ENCODE data around the gene MANSC4. TPM values are rescaled to one million over a fixed set of nuclear protein-coding genes. Genes with fewer than 3 reads are reported as not detected.
"Not testable (repeated sequence)": the region's sequence is repeated elsewhere in the genome, so short reads cannot be mapped to it uniquely, and the experiment has no call there.

Gene MANSC4
- total RNA-seq, 4 donors from 2014 or later = not detected

DNA sequence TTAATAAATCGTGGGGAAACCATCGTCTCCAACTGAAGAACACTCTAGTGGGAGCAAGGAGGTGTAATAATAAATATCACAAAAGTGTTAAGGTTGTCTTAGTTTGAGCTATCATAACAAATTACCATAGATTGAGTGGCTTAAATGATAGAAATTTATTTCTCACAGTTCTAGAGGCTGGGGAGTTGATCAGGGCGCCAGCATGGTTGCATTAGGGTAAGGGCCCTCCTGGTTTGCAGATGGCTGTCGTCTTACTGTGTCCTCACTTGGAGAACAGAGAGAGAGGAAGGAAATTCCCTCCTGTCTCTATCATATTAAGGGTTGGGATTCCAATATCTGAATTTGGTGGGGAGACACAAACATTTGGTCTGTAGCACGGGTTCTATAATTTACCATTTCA is 36.4 kb downstream of the MANSC4 start:
- TF ChIP-seq CTCF (IDR thresholded peaks at IDR 0.05) = no peak
- no peak for TF ChIP-seq POLR2A (IDR thresholded peaks at IDR 0.05)
- Histone ChIP-seq H3K4me1 (peaks cover 0 to 5% of the 10 kb centered on the region in 2 donors), H3K27me3 (no peaks in the 10 kb centered on the region), H3K4me3 (replicated peaks in 1 of 3) (no peak overlapping the region), H3K27ac (no peak overlapping the region), H3K9me3 (no peaks in the 10 kb centered on the region), H3K36me3 (no peaks in the 10 kb centered on the region)
- WGBS, 2 donors = 99% methylated on average over 5 of the region's 5 CpGs
- no peak for DNase-seq
- intact Hi-C loops (cut with DNase I) = no loop called here

- H3K36me3 ChIP-seq = not testable (repeated sequence)
These were observed 45.7 kb downstream of the MANSC4 start for GRCh38 chr12:27734321-27734720.

GRCh38 chr12:27733791-27734190 is 46.2 kb downstream of the MANSC4 start:
- Histone ChIP-seq H3K27me3 (no peaks in the 10 kb centered on the region), H3K27ac (no peak overlapping the region), H3K36me3 (peaks cover 3 to 4% of the 10 kb centered on the region in 2 donors), H3K9me3 (no peaks in the 10 kb centered on the region), H3K4me3 (replicated peaks in 1 of 3) (no peak overlapping the region), H3K4me1 (no peaks in the 10 kb centered on the region)
- TF ChIP-seq POLR2A (IDR thresholded peaks at IDR 0.05) = no peak
- TF ChIP-seq CTCF (IDR thresholded peaks at IDR 0.05) = no peak
- intact Hi-C loops (cut with DNase I) = loop anchor here (10.0 kb wide), 1 partner anchor 81 kb away; no protein-coding TSS in a partner anchor
- 95 to 96% methylated on average over 1 of the region's 1 CpG for WGBS, 2 donors
- DNase-seq = no peak

More at GRCh38 chr12:27734321-27734720, 45.7 kb downstream of the MANSC4 start:
- not testable (repeated sequence) for H3K9me3 ChIP-seq; H3K4me3 ChIP-seq (replicated peaks in 1 of 3); DNase-seq; H3K4me1 ChIP-seq; H3K27ac ChIP-seq; H3K27me3 ChIP-seq
- 95 to 96% methylated on average over 9 of the region's 9 CpGs for WGBS, 2 donors
- intact Hi-C loops (cut with DNase I) = loop anchor here (10.0 kb wide), 1 partner anchor 80 kb away; no protein-coding TSS in a partner anchor

DNA sequence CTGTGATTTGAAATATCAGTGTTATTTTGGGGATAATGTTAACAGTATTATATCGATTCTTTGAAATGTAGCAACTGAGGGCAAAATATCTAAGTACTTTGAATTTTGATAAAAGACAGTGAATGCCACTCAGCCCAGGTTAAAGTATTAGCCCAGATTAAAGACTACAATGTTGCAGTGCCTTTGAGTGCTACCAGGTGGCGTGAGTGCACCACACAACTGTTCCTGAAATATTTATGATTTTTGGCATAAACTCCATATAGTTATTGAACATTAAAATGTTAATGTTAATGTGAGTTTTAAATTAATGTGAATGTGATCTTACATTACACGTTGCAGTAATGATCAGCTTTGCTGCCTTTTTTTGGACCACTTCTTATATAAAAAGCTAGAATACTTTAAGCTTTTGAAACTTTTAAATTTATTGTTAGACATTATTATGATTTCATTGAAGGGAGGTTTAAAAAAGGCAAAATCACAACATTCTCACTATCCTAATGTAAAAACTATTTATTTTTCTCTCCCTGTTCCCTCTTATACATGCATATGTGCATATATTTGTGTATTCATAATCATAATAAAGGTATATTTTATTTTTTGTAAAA is 46.9 kb downstream of the MANSC4 start:
- no peak overlapping the region for H3K4me3 ChIP-seq (replicated peaks in 1 of 3)
- no peak for TF ChIP-seq POLR2A (IDR thresholded peaks at IDR 0.05)
- peak; percentile 15 to 79 (median 73) for TF ChIP-seq CTCF (IDR thresholded peaks at IDR 0.05)
- WGBS, 2 donors = 46 to 53% methylated on average over 3 of the region's 3 CpGs
- no peaks in the 10 kb centered on the region for H3K4me1 ChIP-seq
- no peaks in the 10 kb centered on the region for H3K9me3 ChIP-seq
- H3K27ac ChIP-seq = no peak overlapping the region
- peak; percentile 14 to 29 for DNase-seq
- H3K27me3 ChIP-seq = no peaks in the 10 kb centered on the region
- peaks cover under 1 to 3% of the 10 kb centered on the region in 2 donors for H3K36me3 ChIP-seq
- intact Hi-C loops (cut with DNase I) = loop anchor here (10.0 kb wide), 1 partner anchor 82 kb away; no protein-coding TSS in a partner anchor

- Histone ChIP-seq H3K36me3 (peaks cover 0 to 3% of the 10 kb centered on the region in 2 donors), H3K27ac (no peak overlapping the region), H3K27me3 (no peaks in the 10 kb centered on the region), H3K4me3 (replicated peaks in 1 of 3) (no peak overlapping the region), H3K9me3 (no peaks in the 10 kb centered on the region), H3K4me1 (no peaks in the 10 kb centered on the region)
- 69% methylated on average over 2 of the region's 2 CpGs for WGBS, 2 donors
- no peak for DNase-seq
- no peak for TF ChIP-seq CTCF (IDR thresholded peaks at IDR 0.05)
- no peak for TF ChIP-seq POLR2A (IDR thresholded peaks at IDR 0.05)
- intact Hi-C loops (cut with DNase I) = loop anchor here (10.0 kb wide), 1 partner anchor 83 kb away; no protein-coding TSS in a partner anchor
These were observed 47.8 kb downstream of the MANSC4 start for GRCh38 chr12:27732281-27732680.

All from thyroid gland (tissue), 4 donors.